ENCODE measurements around the gene CSNK1E. TPM values are rescaled to one million over a fixed set of nuclear protein-coding genes. Genes with fewer than 3 reads are reported as not detected.

Gene CSNK1E
- total RNA-seq, 2 experiments from 2014 or later: 123 TPM

- Mint-ChIP-seq H3K4me1 (ENCODE audit: low read depth) (no peaks in the 10 kb centered on the region), H3K27me3 (no peaks in the 10 kb centered on the region), H3K27ac (no peak overlapping the region), H3K4me3 (no peak overlapping the region), H3K36me3 (ENCODE audit: low read depth) (peaks cover 22% of the 10 kb centered on the region), H3K9me3 (no peaks in the 10 kb centered on the region)
- TF ChIP-seq, protein P1, sequence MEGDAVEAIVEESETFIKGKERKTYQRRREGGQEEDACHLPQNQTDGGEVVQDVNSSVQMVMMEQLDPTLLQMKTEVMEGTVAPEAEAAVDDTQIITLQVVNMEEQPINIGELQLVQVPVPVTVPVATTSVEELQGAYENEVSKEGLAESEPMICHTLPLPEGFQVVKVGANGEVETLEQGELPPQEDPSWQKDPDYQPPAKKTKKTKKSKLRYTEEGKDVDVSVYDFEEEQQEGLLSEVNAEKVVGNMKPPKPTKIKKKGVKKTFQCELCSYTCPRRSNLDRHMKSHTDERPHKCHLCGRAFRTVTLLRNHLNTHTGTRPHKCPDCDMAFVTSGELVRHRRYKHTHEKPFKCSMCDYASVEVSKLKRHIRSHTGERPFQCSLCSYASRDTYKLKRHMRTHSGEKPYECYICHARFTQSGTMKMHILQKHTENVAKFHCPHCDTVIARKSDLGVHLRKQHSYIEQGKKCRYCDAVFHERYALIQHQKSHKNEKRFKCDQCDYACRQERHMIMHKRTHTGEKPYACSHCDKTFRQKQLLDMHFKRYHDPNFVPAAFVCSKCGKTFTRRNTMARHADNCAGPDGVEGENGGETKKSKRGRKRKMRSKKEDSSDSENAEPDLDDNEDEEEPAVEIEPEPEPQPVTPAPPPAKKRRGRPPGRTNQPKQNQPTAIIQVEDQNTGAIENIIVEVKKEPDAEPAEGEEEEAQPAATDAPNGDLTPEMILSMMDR (IDR thresholded peaks at IDR 0.05): no peak
- CTCF ChIA-PET: no interaction called here
- ATAC-seq (no peak), DNase-seq (no peak)
- POLR2A ChIA-PET: interaction anchor here (0.9 to 2.5 kb wide), 4 partner anchors 9 to 23 kb away, joined by 3 to 6 read pairs (median 3); partner anchors contain the start of gene TMEM184B
- intact Hi-C loops (cut with micrococcal nuclease): loop anchor here (10.0 kb wide), 1 partner anchor 59 kb away; no protein-coding TSS in a partner anchor
Measured at GRCh38 chr22:38295863-38296262, 21.4 kb downstream of the CSNK1E start.

GRCh38 chr22:38295339-38295738, 21.9 kb downstream of the CSNK1E start:
- H3K27me3 Mint-ChIP-seq: no peaks in the 10 kb centered on the region
- POLR2A ChIA-PET: interaction anchor here (1.0 kb wide), 3 partner anchors 11 to 22 kb away, joined by 3 read pairs; partner anchors contain the start of gene TMEM184B
- no peak overlapping the region for H3K4me3 Mint-ChIP-seq
- ATAC-seq: no peak
- H3K36me3 Mint-ChIP-seq (ENCODE audit: low read depth): peaks cover 20% of the 10 kb centered on the region
- no peaks in the 10 kb centered on the region for H3K9me3 Mint-ChIP-seq
- no peak overlapping the region for H3K27ac Mint-ChIP-seq
- H3K4me1 Mint-ChIP-seq (ENCODE audit: low read depth): no peaks in the 10 kb centered on the region
- no peak for DNase-seq
- CTCF ChIA-PET: interaction anchor here (0.7 kb wide), 1 partner anchor 9 kb away, joined by 3 read pairs; no protein-coding TSS in a partner anchor
- intact Hi-C loops (cut with micrococcal nuclease): loop anchor here (10.0 kb wide), 1 partner anchor 59 kb away; no protein-coding TSS in a partner anchor
- TF ChIP-seq, protein P1 (IDR thresholded peaks at IDR 0.05): no peak

DNA sequence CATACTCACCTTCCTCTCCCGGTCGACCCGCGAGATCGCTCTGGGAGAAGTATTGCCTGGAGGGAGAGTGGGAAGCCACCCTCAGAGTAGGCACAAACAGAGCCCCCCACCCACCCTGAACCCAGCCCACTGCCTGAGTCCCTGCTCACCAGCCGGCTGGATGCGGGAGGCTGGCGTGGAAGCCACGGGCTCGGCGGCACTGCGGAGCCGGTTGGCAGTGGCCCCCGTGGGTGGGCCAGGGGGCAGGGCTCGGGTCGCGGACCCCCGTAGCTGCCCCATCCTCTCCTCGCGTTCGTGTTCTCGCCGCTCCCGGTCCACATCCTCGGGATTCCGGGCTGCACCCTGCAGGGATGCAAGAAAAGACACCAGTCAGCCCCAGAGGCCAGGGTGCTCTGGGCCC, 23.0 kb downstream of the CSNK1E start:
- no peaks in the 10 kb centered on the region for H3K9me3 Mint-ChIP-seq
- no peak overlapping the region for H3K27ac Mint-ChIP-seq
- TF ChIP-seq, protein P1 (IDR thresholded peaks at IDR 0.05): no peak
- CTCF ChIA-PET: no interaction called here
- H3K27me3 Mint-ChIP-seq: no peaks in the 10 kb centered on the region
- H3K4me3 Mint-ChIP-seq: no peak overlapping the region
- DNase-seq (no peak), ATAC-seq (no peak)
- H3K4me1 Mint-ChIP-seq (ENCODE audit: low read depth): no peaks in the 10 kb centered on the region
- intact Hi-C loops (cut with micrococcal nuclease): loop anchor here (10.0 kb wide), 1 partner anchor 61 kb away; no protein-coding TSS in a partner anchor
- POLR2A ChIA-PET: no interaction called here
- H3K36me3 Mint-ChIP-seq (ENCODE audit: low read depth): peaks cover 16% of the 10 kb centered on the region

DNA sequence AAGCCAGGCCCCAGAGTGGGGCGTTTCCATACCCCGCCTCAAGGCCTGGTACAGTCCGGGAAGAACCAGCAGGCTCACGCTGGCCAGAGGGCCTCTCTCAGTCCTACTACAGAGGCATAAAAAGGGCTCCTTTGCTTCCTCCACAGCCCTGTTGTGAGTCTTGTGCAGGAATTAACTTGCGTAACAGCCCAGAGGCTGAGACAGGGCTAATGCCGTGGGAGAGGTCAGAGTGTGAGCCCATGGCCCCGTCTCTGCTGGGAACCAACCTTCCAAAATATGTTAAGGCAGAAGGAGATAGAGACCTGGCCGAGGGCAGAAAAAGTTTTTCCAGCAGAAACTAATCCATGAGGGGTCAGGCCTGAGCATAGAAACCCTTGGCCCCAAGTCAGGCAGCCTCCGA, 24.5 kb downstream of the CSNK1E start:
- no peaks in the 10 kb centered on the region for H3K4me1 Mint-ChIP-seq (ENCODE audit: low read depth)
- ChIA-PET POLR2A (interaction anchor here (0.7 kb wide), 1 partner anchor 19 kb away, joined by 3 read pairs; no protein-coding TSS in a partner anchor), CTCF (no interaction called here)
- intact Hi-C loops (cut with micrococcal nuclease): loop anchor here (10.0 kb wide), 1 partner anchor 62 kb away; no protein-coding TSS in a partner anchor
- H3K27me3 Mint-ChIP-seq: no peaks in the 10 kb centered on the region
- peaks cover 10% of the 10 kb centered on the region for H3K36me3 Mint-ChIP-seq (ENCODE audit: low read depth)
- no peaks in the 10 kb centered on the region for H3K9me3 Mint-ChIP-seq
- no peak overlapping the region for H3K27ac Mint-ChIP-seq
- no peak for DNase-seq
- no peak for ATAC-seq
- no peak overlapping the region for H3K4me3 Mint-ChIP-seq
- TF ChIP-seq, protein P1 (IDR thresholded peaks at IDR 0.05): no peak

DNA sequence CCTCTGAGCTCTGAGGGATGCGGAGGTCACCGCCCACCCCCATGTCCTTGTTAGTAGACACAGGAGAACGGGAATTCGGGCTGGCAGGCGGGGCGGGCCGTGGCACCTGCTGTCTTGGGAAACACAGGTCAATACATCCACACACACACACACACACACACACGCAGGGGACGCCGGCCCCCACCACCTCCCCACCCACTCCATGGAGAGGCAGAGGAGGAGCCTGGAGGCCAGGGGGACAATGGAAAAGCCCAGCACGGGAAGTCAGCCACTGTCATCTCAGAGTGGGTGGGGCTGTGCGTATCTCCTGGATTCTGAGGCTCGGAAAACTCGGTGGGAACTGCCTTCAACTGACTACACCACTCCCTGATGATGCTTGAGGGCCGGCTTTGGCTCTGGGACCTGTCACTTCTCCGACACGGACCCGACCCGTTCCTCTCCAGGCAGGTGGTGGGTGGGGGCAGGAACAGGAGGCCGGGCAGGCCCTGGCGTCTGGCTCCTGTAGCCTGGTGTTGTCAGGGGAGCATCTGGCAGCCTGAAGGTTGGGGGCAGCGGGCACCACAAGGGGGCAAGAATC, 25.9 kb downstream of the CSNK1E start:
- Mint-ChIP-seq H3K36me3 (ENCODE audit: low read depth) (peaks cover 7% of the 10 kb centered on the region), H3K9me3 (no peaks in the 10 kb centered on the region), H3K27ac (no peak overlapping the region), H3K4me3 (no peak overlapping the region), H3K27me3 (no peaks in the 10 kb centered on the region), H3K4me1 (ENCODE audit: low read depth) (no peaks in the 10 kb centered on the region)
- CTCF ChIA-PET: interaction anchor here (0.6 kb wide), 1 partner anchor 62 kb away, joined by 3 read pairs; no protein-coding TSS in a partner anchor
- ATAC-seq: no peak
- DNase-seq: no peak
- TF ChIP-seq, protein P1 (IDR thresholded peaks at IDR 0.05): no peak
- POLR2A ChIA-PET: interaction anchor here (0.8 kb wide), 1 partner anchor 27 kb away, joined by 3 read pairs; no protein-coding TSS in a partner anchor
- intact Hi-C loops (cut with micrococcal nuclease): loop anchor here (10.0 kb wide), 1 partner anchor 64 kb away; no protein-coding TSS in a partner anchor
